HCT116 (cell line): Measurements from ENCODE around the gene CFAP161. TPM values are rescaled to one million over a fixed set of nuclear protein-coding genes. Genes with fewer than 3 reads are reported as not detected.

Experiments
- ATAC-seq: fragments of 200-7000 bp; cut with Tn5 transposase; 2 replicates; pipeline ENCODE4 v1.9.1; 2020; ENCODE audit warnings: mild to moderate bottlenecking, moderate library complexity
- BruUV-seq: library from RNA; stranded (reverse); fragments of 400-500 nt; replicated peaks from 2 replicates; lab custom pipeline; 2021; lab: Mats Ljungman, UMichigan
- CTCF ChIA-PET: fragments of 300-600 bp; sonication (Branson Sonifier 250); formaldehyde crosslinking; loops from one replicate; lab custom pipeline; 2021; ENCODE audit warnings: antibody characterized with exemption; lab: Charles Lee
- POLR2A ChIA-PET: fragments of 300-600, 350-600 bp; sonication (Branson Sonifier 250); formaldehyde crosslinking; loops from one replicate; lab custom pipeline; 2021; ENCODE audit warnings: antibody characterized with exemption; lab: Charles Lee
- RAD21 ChIA-PET, 2 experiments: fragments of 300-600 bp; sonication (Branson Sonifier 250); formaldehyde crosslinking; loops; one replicate each; lab custom pipeline; 2023; ENCODE audit warnings: low total read pairs in 2 of 2; ENCODE audit not compliant: uncharacterized antibody in 2 of 2, unreplicated experiment in 2 of 2, low non-redundant PET in 1 of 2; lab: Charles Lee
- DNase-seq: peaks from one replicate; pipeline ENCODE4 v3.0.0-alpha.2; 2010; ENCODE audit warnings: low read depth, low spot score
- H2AFZ ChIP-seq: fragments of 200-600 bp; shearing (Covaris generic), sonication (generic); 2 replicates; pipeline ENCODE4 v1.6.1; 2017; ENCODE audit warnings: low read depth, mixed run types, mixed read lengths, antibody characterized with exemption, low read length; ENCODE audit not compliant: poor library complexity, severe bottlenecking
- H3K27ac ChIP-seq: 2 replicates; pipeline ENCODE4 v1.5.1; 2012; ENCODE audit warnings: low read depth, low read length
- H3K27me3 ChIP-seq: fragments of 200-600 bp; sonication (generic); 2 replicates; pipeline ENCODE4 v1.6.1; 2016; ENCODE audit warnings: mixed run types, low read length, mixed read lengths; ENCODE audit not compliant: insufficient read depth
- H3K36me3 ChIP-seq, 2 experiments: fragments of 200-500 bp in 1 of 2; fragments of 200-600 bp in 1 of 2; sonication (Bioruptor generic) in 1 of 2; sonication (generic) in 1 of 2; 2 replicates each; pipeline versions ENCODE4 v1.5.1 to v1.6.1; 2014 to 2016; ENCODE audit warnings: low read length in 2 of 2, inconsistent platforms in 1 of 2, mixed read lengths in 1 of 2, mixed run types in 1 of 2; ENCODE audit not compliant: insufficient read depth in 2 of 2, control insufficient read depth in 1 of 2
- H3K4me1 ChIP-seq, 2 experiments: fragments of 200-600 bp in 1 of 2; sonication (generic) in 1 of 2; 2 replicates each; pipeline versions ENCODE4 v1.5.1 to v1.6.1; 2012 to 2017; ENCODE audit warnings: low read length in 2 of 2, inconsistent platforms in 1 of 2, mild to moderate bottlenecking in 1 of 2, mixed read lengths in 1 of 2, mixed run types in 1 of 2, moderate library complexity in 1 of 2; ENCODE audit not compliant: insufficient read depth in 2 of 2, control insufficient read depth in 1 of 2
- H3K4me2 ChIP-seq: fragments of 200-600 bp; sonication (generic); 2 replicates; pipeline ENCODE4 v1.6.1; 2017; ENCODE audit warnings: mixed run types, low read length, mixed read lengths
- H3K4me3 ChIP-seq, 2 experiments: fragments of 200-600 bp in 1 of 2; sonication (generic) in 1 of 2; replicated peaks in 1 of 2; 2 replicates each; pipeline ENCODE4 v1.5.1; 2011 to 2016; ENCODE audit warnings: low read length in 2 of 2, control low read depth in 1 of 2, low read depth in 1 of 2, mild to moderate bottlenecking in 1 of 2, mixed read lengths in 1 of 2, mixed run types in 1 of 2
- H3K79me2 ChIP-seq: fragments of 200-600 bp; sonication (generic); 2 replicates; pipeline ENCODE4 v1.6.1; 2017; ENCODE audit warnings: mild to moderate bottlenecking, mixed run types, low read length, moderate library complexity, mixed read lengths; ENCODE audit not compliant: insufficient read depth
- H3K9ac ChIP-seq: fragments of 200-600 bp; sonication (generic); 2 replicates; pipeline ENCODE4 v1.6.1; 2016; ENCODE audit warnings: low read length, mixed read lengths
- H3K9me2 ChIP-seq: fragments of 200-600 bp; sonication (generic), shearing (Covaris generic); 2 replicates; pipeline ENCODE4 v1.6.1; 2017; ENCODE audit warnings: mixed run types, mild to moderate bottlenecking, moderate library complexity; ENCODE audit not compliant: insufficient read depth
- H3K9me3 ChIP-seq, 2 experiments: fragments of 200-500 bp in 1 of 2; fragments of 200-600 bp in 1 of 2; sonication (Bioruptor generic) in 1 of 2; sonication (generic) in 1 of 2; 2 replicates each; pipeline ENCODE4 v1.6.1; 2014 to 2017; ENCODE audit warnings: low read length in 2 of 2, mixed read lengths in 2 of 2, inconsistent platforms in 1 of 2, low read depth in 1 of 2, mild to moderate bottlenecking in 1 of 2, mixed run types in 1 of 2, moderate library complexity in 1 of 2; ENCODE audit not compliant: control insufficient read depth in 1 of 2, insufficient read depth in 1 of 2
- H4K20me1 ChIP-seq: fragments of 200-600 bp; sonication (generic), shearing (Covaris generic); 2 replicates; pipeline ENCODE4 v1.6.1; 2017; ENCODE audit warnings: mixed run types, mild to moderate bottlenecking, moderate library complexity; ENCODE audit not compliant: insufficient read depth
- CEBPB ChIP-seq: IDR thresholded peaks from 2 replicates; pipeline ENCODE4 v1.6.1; 2012; ENCODE audit warnings: low read depth
- EGR1 ChIP-seq: IDR thresholded peaks from 2 replicates; pipeline ENCODE4 v1.6.1; 2012; ENCODE audit warnings: low read depth
- ELF1 ChIP-seq: IDR thresholded peaks from 2 replicates; pipeline ENCODE4 v1.6.1; 2012; ENCODE audit warnings: low read depth, borderline replicate concordance
- EZH2 ChIP-seq: fragments of 200-600 bp; sonication (generic); IDR thresholded peaks from 2 replicates; pipeline ENCODE4 v1.6.1; 2017; ENCODE audit warnings: antibody characterized with exemption, mixed run types
- EZH2phosphoT487 ChIP-seq: fragments of 200-600 bp; IDR thresholded peaks from 2 replicates; pipeline ENCODE4 v1.6.1; 2018; ENCODE audit warnings: antibody characterized with exemption, borderline replicate concordance
- FOSL1 ChIP-seq: IDR thresholded peaks from 2 replicates; pipeline ENCODE4 v1.6.1; 2012; ENCODE audit warnings: low read depth
- JUND ChIP-seq: IDR thresholded peaks from 2 replicates; pipeline ENCODE4 v1.6.1; 2012
- POLR2A ChIP-seq: IDR thresholded peaks from 2 replicates; pipeline ENCODE4 v1.7.0; 2011; ENCODE audit warnings: borderline replicate concordance; ENCODE audit not compliant: insufficient read depth, insufficient read length; ENCODE audit errors: extremely low read depth
- SIN3A ChIP-seq: IDR thresholded peaks from 2 replicates; pipeline ENCODE4 v1.6.1; 2012; ENCODE audit warnings: low read depth
- SP1 ChIP-seq: IDR thresholded peaks from 2 replicates; pipeline ENCODE4 v1.6.1; 2012; ENCODE audit warnings: low read depth
- SRF ChIP-seq: IDR thresholded peaks from 2 replicates; pipeline ENCODE4 v1.6.1; 2012; ENCODE audit warnings: low read depth
- YY1 ChIP-seq: IDR thresholded peaks from 2 replicates; pipeline ENCODE4 v1.6.1; 2011; ENCODE audit warnings: low read length, low read depth, moderate library complexity, mild to moderate bottlenecking; ENCODE audit not compliant: insufficient replicate concordance; ENCODE audit errors: extremely low read depth
- ZFX ChIP-seq: fragments of 450-650 bp; IDR thresholded peaks from 2 replicates; pipeline ENCODE4 v1.6.1; 2017
- intact Hi-C: fragments of 100-400 bp; cut with micrococcal nuclease; formaldehyde crosslinking; loops from 2 replicates; pipeline ENCODE4 v1.10.0; 2022
- total RNA-seq: library from RNA; stranded (reverse); gene quantifications from one replicate; pipeline ENCODE4 v1.2.1, GENCODE V29; 2021; ENCODE audit not compliant: unreplicated experiment
- TF ChIP-seq, protein P1 (sequence below), 3 experiments: fragments of 200-600 bp in 1 of 3; sonication (generic) in 1 of 3; IDR thresholded peaks in 2 of 3; conservative IDR thresholded peaks in 1 of 3; 2 replicates each; pipeline ENCODE4 v1.5.1; 2012 to 2017; ENCODE audit warnings: low read depth in 2 of 3, low read length in 2 of 3, antibody characterized with exemption in 1 of 3, borderline replicate concordance in 1 of 3, control low read depth in 1 of 3, mild to moderate bottlenecking in 1 of 3, mixed read lengths in 1 of 3, mixed run types in 1 of 3, moderate library complexity in 1 of 3; ENCODE audit not compliant: insufficient read depth in 1 of 3
- TF ChIP-seq, protein P2 (sequence below): IDR thresholded peaks from 2 replicates; pipeline ENCODE4 v1.6.1; 2012

CFAP161 gene
- total RNA-seq, 1 experiment from 2014 or later = 0.15 TPM

- BruUV-seq = no TSS peak
- Histone ChIP-seq H3K4me2 (peak overlapping the region; percentile 63), H3K9me3 (no peaks in the 10 kb centered on the region), H3K9me2 (no peaks in the 10 kb centered on the region; the same call in 1 of the 2 replicates), H2AFZ (peak overlapping the region; percentile 83), H3K9ac (no peak overlapping the region), H3K27me3 (no peaks in the 10 kb centered on the region; the same call in 1 of the 2 replicates), H3K27ac (no peak overlapping the region), H4K20me1 (no peaks in the 10 kb centered on the region), H3K4me1 (peaks cover 0 to 10% of the 10 kb centered on the region in 2 experiments; a peak in 3 of 4 replicates), H3K79me2 (no peaks in the 10 kb centered on the region), H3K36me3 (no peaks in the 10 kb centered on the region), H3K4me3 (no peak overlapping the region)
- DNase-seq (no peak), ATAC-seq (no peak)
- no peak for TF ChIP-seq SP1
- TF ChIP-seq, protein P1, sequence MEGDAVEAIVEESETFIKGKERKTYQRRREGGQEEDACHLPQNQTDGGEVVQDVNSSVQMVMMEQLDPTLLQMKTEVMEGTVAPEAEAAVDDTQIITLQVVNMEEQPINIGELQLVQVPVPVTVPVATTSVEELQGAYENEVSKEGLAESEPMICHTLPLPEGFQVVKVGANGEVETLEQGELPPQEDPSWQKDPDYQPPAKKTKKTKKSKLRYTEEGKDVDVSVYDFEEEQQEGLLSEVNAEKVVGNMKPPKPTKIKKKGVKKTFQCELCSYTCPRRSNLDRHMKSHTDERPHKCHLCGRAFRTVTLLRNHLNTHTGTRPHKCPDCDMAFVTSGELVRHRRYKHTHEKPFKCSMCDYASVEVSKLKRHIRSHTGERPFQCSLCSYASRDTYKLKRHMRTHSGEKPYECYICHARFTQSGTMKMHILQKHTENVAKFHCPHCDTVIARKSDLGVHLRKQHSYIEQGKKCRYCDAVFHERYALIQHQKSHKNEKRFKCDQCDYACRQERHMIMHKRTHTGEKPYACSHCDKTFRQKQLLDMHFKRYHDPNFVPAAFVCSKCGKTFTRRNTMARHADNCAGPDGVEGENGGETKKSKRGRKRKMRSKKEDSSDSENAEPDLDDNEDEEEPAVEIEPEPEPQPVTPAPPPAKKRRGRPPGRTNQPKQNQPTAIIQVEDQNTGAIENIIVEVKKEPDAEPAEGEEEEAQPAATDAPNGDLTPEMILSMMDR (IDR thresholded peaks at IDR 0.05 in 2 of 3, conservative IDR thresholded peaks at IDR 0.05 in 1 of 3; ENCODE audit: borderline replicate concordance in 1 of 3, insufficient read depth in 1 of 3, low read depth in 2 of 3, low read length in 2 of 3) = no peak
- TF ChIP-seq SIN3A = no peak
- TF ChIP-seq ZFX = no peak
- no peak for TF ChIP-seq EZH2
- TF ChIP-seq EZH2phosphoT487 = no peak
- no peak for TF ChIP-seq CEBPB
- TF ChIP-seq EGR1 = no peak
- TF ChIP-seq ELF1 = no peak
- no peak for TF ChIP-seq JUND
- TF ChIP-seq FOSL1 = no peak
- no peak for TF ChIP-seq SRF
- no peak for TF ChIP-seq POLR2A
- TF ChIP-seq, protein P2, sequence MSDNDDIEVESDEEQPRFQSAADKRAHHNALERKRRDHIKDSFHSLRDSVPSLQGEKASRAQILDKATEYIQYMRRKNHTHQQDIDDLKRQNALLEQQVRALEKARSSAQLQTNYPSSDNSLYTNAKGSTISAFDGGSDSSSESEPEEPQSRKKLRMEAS = no peak
- TF ChIP-seq YY1 = no peak
- POLR2A ChIA-PET = no interaction called here
- RAD21 ChIA-PET = no interaction called here
- CTCF ChIA-PET = interaction anchor here (0.8 to 4.0 kb wide), 4 partner anchors 10 to 531 kb away, joined by 3 to 18 read pairs (median 3); no protein-coding TSS in a partner anchor
- intact Hi-C loops = no loop called here
These were observed 35.7 kb upstream of the CFAP161 start for GRCh38 chr15:81098349-81098748.
